Activated naive CD4-positive, alpha-beta T cell (primary cell): ENCODE data around the gene MGME1.
"Not testable (repeated sequence)": the region's sequence is repeated elsewhere in the genome, so short reads cannot be mapped to it uniquely, and the experiment has no call there.

Experiments used
- DNase-seq, 4 experiments: peaks; one replicate each; lab custom pipeline; 2025; lab: John Stamatoyannopoulos, UW

Gene MGME1

GRCh38 chr20:17960400-17960885 is 8.4 kb upstream of the MGME1 start:
- not testable (repeated sequence) for DNase-seq

- DNase-seq, result no peak
Observed at GRCh38 chr20:17960927-17961586, 7.8 kb upstream of the MGME1 start.

- DNase-seq, result no peak
Observed at GRCh38 chr20:17961587-17961940, 7.3 kb upstream of the MGME1 start.

GRCh38 chr20:17963114-17963897 is 5.5 kb upstream of the MGME1 start:
- DNase-seq, result no peak

- DNase-seq, result no peak
Observed at GRCh38 chr20:17964073-17964472, 4.7 kb upstream of the MGME1 start.

- DNase-seq, result no peak
Observed at GRCh38 chr20:17964632-17965031, 4.2 kb upstream of the MGME1 start.

- no peak for DNase-seq
Observed at GRCh38 chr20:17965042-17965697, 3.6 kb upstream of the MGME1 start.

GRCh38 chr20:17966432-17967310 is 2.1 kb upstream of the MGME1 start:
- no peak for DNase-seq

GRCh38 chr20:17967521-17968365 is 1.1 kb upstream of the MGME1 start:
- DNase-seq, result peak in 3 of 4 experiments; percentile 30 to 42 (median 38)

GRCh38 chr20:17969278-17969883 is 563 bp downstream of the MGME1 start:
- DNase-seq, result no peak

- no peak for DNase-seq
Observed at GRCh38 chr20:17969884-17970409, 1.1 kb downstream of the MGME1 start.

GRCh38 chr20:17971300-17972013 is 2.6 kb downstream of the MGME1 start:
- DNase-seq, result no peak

- no peak for DNase-seq
Observed at GRCh38 chr20:17972121-17972520, 3.3 kb downstream of the MGME1 start.

GRCh38 chr20:17976305-17976704 is 7.5 kb downstream of the MGME1 start:
- DNase-seq, result no peak

GRCh38 chr20:17985388-17986018 is 16.7 kb downstream of the MGME1 start:
- DNase-seq, result no peak

- DNase-seq, result no peak
Observed at GRCh38 chr20:17987988-17988387, 19.2 kb downstream of the MGME1 start.

GRCh38 chr20:17990278-17990972 is 21.6 kb downstream of the MGME1 start:
- DNase-seq, result no peak

- no peak for DNase-seq
Observed at GRCh38 chr20:17992224-17992637, 23.4 kb downstream of the MGME1 start.
